ENCODE measurements around the gene CEBPA. TPM values are rescaled to one million over a fixed set of nuclear protein-coding genes. Genes with fewer than 3 reads are reported as not detected.

The CEBPA gene
- total RNA-seq, 2 donors from 2014 or later, result 0.82 to 1.0 TPM

DNA sequence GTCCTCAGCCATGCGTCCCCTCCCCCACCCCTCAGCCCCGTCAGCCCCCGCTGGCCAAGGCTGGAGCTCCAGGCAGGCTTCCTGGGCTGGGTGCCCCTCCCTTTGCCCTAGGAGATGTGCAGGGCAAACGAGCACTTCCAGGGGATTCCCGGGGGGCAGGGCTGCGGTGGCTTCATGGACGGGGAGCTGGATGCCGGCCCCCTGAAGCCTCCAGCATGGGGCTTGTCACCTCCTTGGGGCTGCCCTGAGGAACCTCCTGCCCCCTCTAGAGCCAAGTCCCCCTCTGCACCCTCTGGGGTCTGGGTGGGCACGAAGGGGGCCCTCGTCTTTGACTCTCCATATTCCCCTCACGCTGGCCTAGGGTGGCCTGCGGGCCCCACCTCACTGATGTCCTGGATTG is 51.3 kb downstream of the CEBPA start:
- no peaks in the 10 kb centered on the region for H3K36me3 Mint-ChIP-seq (ENCODE audit: insufficient read depth in 2 of 2)
- H3K4me3 Mint-ChIP-seq, result no peak overlapping the region
- no peaks in the 10 kb centered on the region for H3K4me1 Mint-ChIP-seq (ENCODE audit: low read depth)
- H3K9me3 Mint-ChIP-seq, result no peaks in the 10 kb centered on the region
- DNase-seq, result no peak
- H3K27me3 Mint-ChIP-seq (ENCODE audit: low read depth), result no peaks in the 10 kb centered on the region
- ATAC-seq (replicated peaks in 1 of 2), result no peak
- no peak overlapping the region for H3K27ac Mint-ChIP-seq

- no peak for ATAC-seq (replicated peaks in 1 of 2)
- no peak overlapping the region for H3K27ac Mint-ChIP-seq
- H3K4me3 Mint-ChIP-seq, result no peak overlapping the region
- no peak for DNase-seq
- no peaks in the 10 kb centered on the region for H3K27me3 Mint-ChIP-seq (ENCODE audit: low read depth)
- no peaks in the 10 kb centered on the region for H3K9me3 Mint-ChIP-seq
- H3K36me3 Mint-ChIP-seq (ENCODE audit: insufficient read depth in 2 of 2), result no peaks in the 10 kb centered on the region
- H3K4me1 Mint-ChIP-seq (ENCODE audit: low read depth), result no peaks in the 10 kb centered on the region
These were observed 51.8 kb downstream of the CEBPA start for GRCh38 chr19:33250500-33250899.

Other genes with a start within 250 kb of the CEBPA start
- gene RHPN2, start 237.6 kb downstream of the CEBPA start, total RNA-seq, result 1 to 10 TPM in 1 of 2 donors, under 1 TPM in 1; 0.95 to 1.5 TPM
- 10 to 100 TPM; 11.6 to 18.9 TPM for gene GPATCH1, start 221.4 kb downstream of the CEBPA start, total RNA-seq
- gene WDR88, start 170.4 kb downstream of the CEBPA start, total RNA-seq, result not detected
- gene LRP3, start 108.2 kb downstream of the CEBPA start, total RNA-seq, result under 1 TPM in 1 of 2 donors, not detected in 1; 0.10 TPM
- gene SLC7A10, start 76.7 kb downstream of the CEBPA start, total RNA-seq, result not detected
- 10 to 100 TPM; 50.8 to 52.1 TPM for gene CEBPG, start 71.2 kb upstream of the CEBPA start, total RNA-seq
- 10 to 100 TPM; 19.8 to 21.1 TPM for gene PEPD, start 219.3 kb upstream of the CEBPA start, total RNA-seq

Measured in activated T-cell treated with anti-CD3 and anti-CD28 coated beads, Interleukin-2, amount 50 U/mL, for 72 hours (primary cell).